Calu3 (cell line): ENCODE measurements around the gene ARHGEF6. TPM values are rescaled to one million over a fixed set of nuclear protein-coding genes. Genes with fewer than 3 reads are reported as not detected.

Experiments used
- BruUV-seq: library from RNA; stranded (reverse); fragments of 400-500 nt; replicated peaks from 2 replicates; lab custom pipeline; 2021; lab: Mats Ljungman, UMichigan
- CTCF ChIA-PET: fragments of 300-600 bp; sonication (Branson Sonifier 250); formaldehyde crosslinking; loops from one replicate; lab custom pipeline; 2022; ENCODE audit warnings: antibody characterized with exemption; lab: Charles Lee
- DNase-seq: peaks from one replicate; pipeline ENCODE4 v3.0.0; 2022
- H3K27ac Mint-ChIP-seq: one replicate; pipeline ENCODE4 v1.8.0; 2022; ENCODE audit warnings: mixed read lengths; ENCODE audit not compliant: unreplicated experiment
- H3K27me3 Mint-ChIP-seq: one replicate; pipeline ENCODE4 v1.8.0; 2022; ENCODE audit warnings: mixed read lengths; ENCODE audit not compliant: unreplicated experiment
- H3K36me3 Mint-ChIP-seq: one replicate; pipeline ENCODE4 v1.8.0; 2022; ENCODE audit warnings: mild to moderate bottlenecking, moderate library complexity, mixed read lengths; ENCODE audit not compliant: insufficient read depth, unreplicated experiment
- H3K4me1 Mint-ChIP-seq: one replicate; pipeline ENCODE4 v1.8.0; 2022; ENCODE audit warnings: mild to moderate bottlenecking, low read depth, mixed read lengths; ENCODE audit not compliant: unreplicated experiment
- H3K4me3 Mint-ChIP-seq: one replicate; pipeline ENCODE4 v1.8.0; 2022; ENCODE audit warnings: mild to moderate bottlenecking, low read depth, moderate library complexity, mixed read lengths; ENCODE audit not compliant: unreplicated experiment
- H3K9me3 Mint-ChIP-seq: one replicate; pipeline ENCODE4 v1.8.0; 2022; ENCODE audit warnings: low read depth, mixed read lengths; ENCODE audit not compliant: unreplicated experiment
- CTCF ChIP-seq: fragments of 200-600 bp; IDR thresholded peaks from one replicate; pipeline ENCODE4 v1.8.0; 2022; ENCODE audit warnings: antibody characterized with exemption; ENCODE audit not compliant: unreplicated experiment
- intact Hi-C: fragments of 100-400 bp; cut with micrococcal nuclease; formaldehyde crosslinking; loops from one replicate; pipeline ENCODE4 v1.10.0; 2022; ENCODE audit not compliant: unreplicated experiment
- total RNA-seq: library from RNA; stranded (reverse); gene quantifications from 2 replicates; pipeline ENCODE4 v1.2.3, GENCODE V29; 2022

ARHGEF6 gene
- total RNA-seq, 1 experiment from 2014 or later: 0.07 TPM

GRCh38 chrX:136718091-136718490 is 62.6 kb downstream of the ARHGEF6 start:
- DNase-seq: no peak
- no peak overlapping the region for H3K27ac Mint-ChIP-seq
- H3K4me1 Mint-ChIP-seq: no peaks in the 10 kb centered on the region
- H3K27me3 Mint-ChIP-seq: peaks cover 14% of the 10 kb centered on the region
- H3K4me3 Mint-ChIP-seq: no peak overlapping the region
- BruUV-seq: no TSS peak
- H3K36me3 Mint-ChIP-seq: no peaks in the 10 kb centered on the region
- TF ChIP-seq CTCF: no peak
- CTCF ChIA-PET: no interaction called here
- H3K9me3 Mint-ChIP-seq: no peaks in the 10 kb centered on the region
- intact Hi-C loops: no loop called here

GRCh38 chrX:136714626-136715599 is 65.8 kb downstream of the ARHGEF6 start:
- no peak for TF ChIP-seq CTCF
- DNase-seq: no peak
- intact Hi-C loops: loop anchor here (5.0 kb wide), 1 partner anchor 337 kb away; no protein-coding TSS in a partner anchor
- H3K9me3 Mint-ChIP-seq: no peaks in the 10 kb centered on the region
- no peaks in the 10 kb centered on the region for H3K4me1 Mint-ChIP-seq
- H3K36me3 Mint-ChIP-seq: no peaks in the 10 kb centered on the region
- H3K27me3 Mint-ChIP-seq: peaks cover 14% of the 10 kb centered on the region
- no peak overlapping the region for H3K27ac Mint-ChIP-seq
- no TSS peak for BruUV-seq
- CTCF ChIA-PET: interaction anchor here (0.5 to 0.6 kb wide), 2 partner anchors 33 to 105 kb away, joined by 4 to 8 read pairs; no protein-coding TSS in a partner anchor
- no peak overlapping the region for H3K4me3 Mint-ChIP-seq

GRCh38 chrX:136712650-136713310 is 68.0 kb downstream of the ARHGEF6 start:
- peaks cover 14% of the 10 kb centered on the region for H3K27me3 Mint-ChIP-seq
- H3K4me3 Mint-ChIP-seq: no peak overlapping the region
- CTCF ChIA-PET: no interaction called here
- no peak for DNase-seq
- no peaks in the 10 kb centered on the region for H3K4me1 Mint-ChIP-seq
- intact Hi-C loops: loop anchor here (5.0 kb wide), 1 partner anchor 340 kb away; no protein-coding TSS in a partner anchor
- H3K36me3 Mint-ChIP-seq: no peaks in the 10 kb centered on the region
- H3K27ac Mint-ChIP-seq: no peak overlapping the region
- H3K9me3 Mint-ChIP-seq: no peaks in the 10 kb centered on the region
- no peak for TF ChIP-seq CTCF
- BruUV-seq: no TSS peak

GRCh38 chrX:136711147-136711546 is 69.6 kb downstream of the ARHGEF6 start:
- Mint-ChIP-seq H3K4me1 (no peaks in the 10 kb centered on the region), H3K4me3 (no peak overlapping the region), H3K36me3 (no peaks in the 10 kb centered on the region), H3K27me3 (peaks cover 1% of the 10 kb centered on the region), H3K27ac (no peak overlapping the region), H3K9me3 (no peaks in the 10 kb centered on the region)
- BruUV-seq: no TSS peak
- DNase-seq: peak; percentile 45
- CTCF ChIA-PET: no interaction called here
- intact Hi-C loops: loop anchor here (1.0 to 5.0 kb wide), 2 partner anchors 214 to 341 kb away; no protein-coding TSS in a partner anchor
- no peak for TF ChIP-seq CTCF
